Measurements from ENCODE around the gene CRIM1.

Gene CRIM1

GRCh38 chr2:36545871-36546416 is 190.4 kb downstream of the CRIM1 start:
- Mint-ChIP-seq H3K36me3 (ENCODE audit: insufficient read depth) (peaks cover 27% of the 10 kb centered on the region), H3K27me3 (no peaks in the 10 kb centered on the region), H3K9me3 (no peaks in the 10 kb centered on the region), H3K4me3 (no peak overlapping the region), H3K27ac (ENCODE audit: low read depth) (no peak overlapping the region), H3K4me1 (no peaks in the 10 kb centered on the region)
- ATAC-seq (replicated peaks; ENCODE audit: extremely low read depth, poor library complexity, severe bottlenecking) (no peak), DNase-seq (ENCODE audit: low spot score in 2 of 2) (no peak)

- Mint-ChIP-seq H3K4me3 (no peak overlapping the region), H3K36me3 (ENCODE audit: insufficient read depth) (peaks cover 36% of the 10 kb centered on the region), H3K27me3 (no peaks in the 10 kb centered on the region), H3K9me3 (no peaks in the 10 kb centered on the region), H3K4me1 (no peaks in the 10 kb centered on the region), H3K27ac (ENCODE audit: low read depth) (no peak overlapping the region)
- DNase-seq (ENCODE audit: low spot score in 2 of 2), result no peak
- ATAC-seq (replicated peaks; ENCODE audit: extremely low read depth, poor library complexity, severe bottlenecking), result no peak
Measured at GRCh38 chr2:36547906-36548305, 192.3 kb downstream of the CRIM1 start.

GRCh38 chr2:36549165-36549574 is 193.6 kb downstream of the CRIM1 start:
- Mint-ChIP-seq H3K27me3 (no peaks in the 10 kb centered on the region), H3K4me1 (no peaks in the 10 kb centered on the region), H3K9me3 (no peaks in the 10 kb centered on the region), H3K4me3 (no peak overlapping the region), H3K27ac (ENCODE audit: low read depth) (no peak overlapping the region), H3K36me3 (ENCODE audit: insufficient read depth) (peaks cover 43% of the 10 kb centered on the region)
- DNase-seq (ENCODE audit: low spot score in 2 of 2), result no peak
- no peak for ATAC-seq (replicated peaks; ENCODE audit: extremely low read depth, poor library complexity, severe bottlenecking)

GRCh38 chr2:36550006-36550405 is 194.4 kb downstream of the CRIM1 start:
- H3K4me3 Mint-ChIP-seq, result no peak overlapping the region
- H3K27me3 Mint-ChIP-seq, result no peaks in the 10 kb centered on the region
- peaks cover 47% of the 10 kb centered on the region for H3K36me3 Mint-ChIP-seq (ENCODE audit: insufficient read depth)
- DNase-seq (ENCODE audit: low spot score in 2 of 2), result no peak
- H3K27ac Mint-ChIP-seq (ENCODE audit: low read depth), result no peak overlapping the region
- no peaks in the 10 kb centered on the region for H3K9me3 Mint-ChIP-seq
- no peak for ATAC-seq (replicated peaks; ENCODE audit: extremely low read depth, poor library complexity, severe bottlenecking)
- H3K4me1 Mint-ChIP-seq, result no peaks in the 10 kb centered on the region

- Mint-ChIP-seq H3K4me3 (no peak overlapping the region), H3K27ac (ENCODE audit: low read depth) (no peak overlapping the region), H3K4me1 (no peaks in the 10 kb centered on the region), H3K36me3 (ENCODE audit: insufficient read depth) (peaks cover 38% of the 10 kb centered on the region), H3K27me3 (no peaks in the 10 kb centered on the region), H3K9me3 (no peaks in the 10 kb centered on the region)
- no peak for DNase-seq (ENCODE audit: low spot score in 2 of 2)
- no peak for ATAC-seq (replicated peaks; ENCODE audit: extremely low read depth, poor library complexity, severe bottlenecking)
Measured at GRCh38 chr2:36553683-36554082, 198.1 kb downstream of the CRIM1 start.

- Mint-ChIP-seq H3K9me3 (no peaks in the 10 kb centered on the region), H3K27ac (ENCODE audit: low read depth) (no peak overlapping the region), H3K36me3 (ENCODE audit: insufficient read depth) (peaks cover 34% of the 10 kb centered on the region), H3K4me1 (no peaks in the 10 kb centered on the region), H3K4me3 (no peak overlapping the region), H3K27me3 (no peaks in the 10 kb centered on the region)
- DNase-seq (ENCODE audit: low spot score in 2 of 2), result no peak
- no peak for ATAC-seq (replicated peaks; ENCODE audit: extremely low read depth, poor library complexity, severe bottlenecking)
Measured at GRCh38 chr2:36554531-36554930, 199.0 kb downstream of the CRIM1 start.

- ATAC-seq (replicated peaks; ENCODE audit: extremely low read depth, poor library complexity, severe bottlenecking), result no peak
- Mint-ChIP-seq H3K27me3 (no peaks in the 10 kb centered on the region), H3K4me3 (no peak overlapping the region), H3K9me3 (no peaks in the 10 kb centered on the region), H3K36me3 (ENCODE audit: insufficient read depth) (peaks cover 26% of the 10 kb centered on the region), H3K27ac (ENCODE audit: low read depth) (no peak overlapping the region), H3K4me1 (no peaks in the 10 kb centered on the region)
- no peak for DNase-seq (ENCODE audit: low spot score in 2 of 2)
Measured at GRCh38 chr2:36555789-36556188, 200.2 kb downstream of the CRIM1 start.

GRCh38 chr2:36556842-36557241 is 201.3 kb downstream of the CRIM1 start:
- no peak overlapping the region for H3K4me3 Mint-ChIP-seq

GRCh38 chr2:36559221-36559942 is 203.8 kb downstream of the CRIM1 start:
- Mint-ChIP-seq H3K27me3 (no peaks in the 10 kb centered on the region), H3K4me1 (peaks cover 12% of the 10 kb centered on the region), H3K27ac (ENCODE audit: low read depth) (no peak overlapping the region), H3K9me3 (no peaks in the 10 kb centered on the region), H3K4me3 (no peak overlapping the region), H3K36me3 (ENCODE audit: insufficient read depth) (peaks cover 16% of the 10 kb centered on the region)
- no peak for ATAC-seq (replicated peaks; ENCODE audit: extremely low read depth, poor library complexity, severe bottlenecking)
- DNase-seq (ENCODE audit: low spot score in 2 of 2), result no peak

More at GRCh38 chr2:36556842-36557241, 201.3 kb downstream of the CRIM1 start:
- Mint-ChIP-seq H3K27me3 (no peaks in the 10 kb centered on the region), H3K9me3 (no peaks in the 10 kb centered on the region), H3K4me1 (no peaks in the 10 kb centered on the region), H3K36me3 (ENCODE audit: insufficient read depth) (peaks cover 22% of the 10 kb centered on the region), H3K27ac (ENCODE audit: low read depth) (no peak overlapping the region)
- DNase-seq (ENCODE audit: low spot score in 2 of 2) (no peak), ATAC-seq (replicated peaks; ENCODE audit: extremely low read depth, poor library complexity, severe bottlenecking) (no peak)

GRCh38 chr2:36560726-36561125 is 205.1 kb downstream of the CRIM1 start:
- Mint-ChIP-seq H3K4me1 (peaks cover 13% of the 10 kb centered on the region), H3K27me3 (no peaks in the 10 kb centered on the region), H3K9me3 (no peaks in the 10 kb centered on the region), H3K36me3 (ENCODE audit: insufficient read depth) (peaks cover 17% of the 10 kb centered on the region), H3K27ac (ENCODE audit: low read depth) (no peak overlapping the region), H3K4me3 (no peak overlapping the region)
- ATAC-seq (replicated peaks; ENCODE audit: extremely low read depth, poor library complexity, severe bottlenecking) (no peak), DNase-seq (ENCODE audit: low spot score in 2 of 2) (no peak)

GRCh38 chr2:36561237-36561944 is 205.8 kb downstream of the CRIM1 start:
- Mint-ChIP-seq H3K36me3 (ENCODE audit: insufficient read depth) (peaks cover 20% of the 10 kb centered on the region), H3K4me1 (peaks cover 13% of the 10 kb centered on the region), H3K27me3 (no peaks in the 10 kb centered on the region), H3K4me3 (no peak overlapping the region), H3K27ac (ENCODE audit: low read depth) (no peak overlapping the region), H3K9me3 (no peaks in the 10 kb centered on the region)
- ATAC-seq (replicated peaks; ENCODE audit: extremely low read depth, poor library complexity, severe bottlenecking) (no peak), DNase-seq (ENCODE audit: low spot score in 2 of 2) (no peak)

- ATAC-seq (replicated peaks; ENCODE audit: extremely low read depth, poor library complexity, severe bottlenecking) (no peak), DNase-seq (ENCODE audit: low spot score in 2 of 2) (no peak)
- Mint-ChIP-seq H3K4me1 (peaks cover 13% of the 10 kb centered on the region), H3K9me3 (no peaks in the 10 kb centered on the region), H3K4me3 (no peak overlapping the region), H3K27ac (ENCODE audit: low read depth) (no peak overlapping the region), H3K36me3 (ENCODE audit: insufficient read depth) (peaks cover 22% of the 10 kb centered on the region), H3K27me3 (no peaks in the 10 kb centered on the region)
Measured at GRCh38 chr2:36562240-36562639, 206.7 kb downstream of the CRIM1 start.

GRCh38 chr2:36562973-36563532 is 207.5 kb downstream of the CRIM1 start:
- Mint-ChIP-seq H3K4me1 (peaks cover 19% of the 10 kb centered on the region), H3K27ac (ENCODE audit: low read depth) (no peak overlapping the region), H3K4me3 (no peak overlapping the region), H3K9me3 (no peaks in the 10 kb centered on the region), H3K27me3 (no peaks in the 10 kb centered on the region), H3K36me3 (ENCODE audit: insufficient read depth) (peaks cover 26% of the 10 kb centered on the region)
- DNase-seq (ENCODE audit: low spot score in 2 of 2) (no peak), ATAC-seq (replicated peaks; ENCODE audit: extremely low read depth, poor library complexity, severe bottlenecking) (no peak)

Measured in central memory CD8-positive, alpha-beta T cell (primary cell).